Fibroblast of pulmonary artery (primary cell): ENCODE measurements around the gene TTYH1.

Experiments
- DNase-seq: peaks from one replicate; pipeline ENCODE4 v3.0.0-alpha.2; 2010; ENCODE audit warnings: low read depth
- H3K4me3 ChIP-seq: replicated peaks from 2 replicates; pipeline ENCODE4 v1.5.1; 2011; ENCODE audit warnings: low read depth, mild to moderate bottlenecking, control low read depth, low read length, moderate library complexity
- TF ChIP-seq, protein P1 (sequence below): IDR thresholded peaks from 2 replicates; pipeline ENCODE4 v1.5.1; 2011; ENCODE audit warnings: mild to moderate bottlenecking, control low read depth, low read length, inconsistent platforms; ENCODE audit errors: missing control alignments

The TTYH1 gene

DNA sequence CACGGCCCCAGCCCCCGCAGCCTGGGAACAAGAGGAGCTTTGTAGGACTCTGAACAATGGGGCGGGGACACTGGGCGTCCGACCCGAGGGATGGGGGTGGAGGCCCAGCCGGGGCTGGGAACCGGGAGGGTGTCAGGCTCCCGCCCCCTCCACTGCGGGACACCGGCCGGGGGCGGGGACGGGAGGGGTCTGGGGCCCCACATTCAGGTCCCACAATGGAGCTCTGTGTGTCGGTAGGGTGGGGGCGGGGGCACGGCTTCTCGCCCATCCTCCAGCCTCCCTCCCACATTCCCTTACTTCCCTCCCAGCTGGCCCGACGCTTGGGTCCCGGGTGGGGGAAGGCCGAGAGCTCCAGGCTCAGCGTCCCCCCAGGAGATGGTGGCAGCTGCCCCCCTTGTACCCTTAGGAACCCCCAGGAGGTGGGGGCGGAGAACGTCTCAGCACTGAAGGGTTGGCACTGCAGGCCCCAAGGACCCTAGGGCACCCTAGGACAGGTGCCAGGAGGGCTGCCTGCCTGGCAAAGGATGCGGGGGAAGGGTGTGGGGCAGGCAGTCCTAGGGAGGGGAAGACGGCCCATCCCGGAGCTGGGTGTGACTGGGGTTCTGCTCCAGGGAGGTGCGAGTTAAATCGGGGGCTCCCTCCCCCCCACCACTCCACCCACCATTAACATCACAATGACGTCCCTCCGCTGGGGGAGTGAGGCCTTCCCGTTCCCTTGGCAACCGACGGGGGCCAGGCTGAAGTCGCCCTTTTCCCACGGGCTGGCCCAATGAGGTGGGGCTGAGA, 5.3 kb downstream of the TTYH1 start:
- H3K4me3 ChIP-seq: no peak overlapping the region
- DNase-seq: peak; percentile 76
- TF ChIP-seq, protein P1, sequence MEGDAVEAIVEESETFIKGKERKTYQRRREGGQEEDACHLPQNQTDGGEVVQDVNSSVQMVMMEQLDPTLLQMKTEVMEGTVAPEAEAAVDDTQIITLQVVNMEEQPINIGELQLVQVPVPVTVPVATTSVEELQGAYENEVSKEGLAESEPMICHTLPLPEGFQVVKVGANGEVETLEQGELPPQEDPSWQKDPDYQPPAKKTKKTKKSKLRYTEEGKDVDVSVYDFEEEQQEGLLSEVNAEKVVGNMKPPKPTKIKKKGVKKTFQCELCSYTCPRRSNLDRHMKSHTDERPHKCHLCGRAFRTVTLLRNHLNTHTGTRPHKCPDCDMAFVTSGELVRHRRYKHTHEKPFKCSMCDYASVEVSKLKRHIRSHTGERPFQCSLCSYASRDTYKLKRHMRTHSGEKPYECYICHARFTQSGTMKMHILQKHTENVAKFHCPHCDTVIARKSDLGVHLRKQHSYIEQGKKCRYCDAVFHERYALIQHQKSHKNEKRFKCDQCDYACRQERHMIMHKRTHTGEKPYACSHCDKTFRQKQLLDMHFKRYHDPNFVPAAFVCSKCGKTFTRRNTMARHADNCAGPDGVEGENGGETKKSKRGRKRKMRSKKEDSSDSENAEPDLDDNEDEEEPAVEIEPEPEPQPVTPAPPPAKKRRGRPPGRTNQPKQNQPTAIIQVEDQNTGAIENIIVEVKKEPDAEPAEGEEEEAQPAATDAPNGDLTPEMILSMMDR: no peak

- TF ChIP-seq, protein P1: no peak
- H3K4me3 ChIP-seq: no peak overlapping the region
- no peak for DNase-seq
These were observed 5.9 kb downstream of the TTYH1 start for GRCh38 chr19:54421169-54421516.

- no peak for DNase-seq
- TF ChIP-seq, protein P1: no peak
- no peak overlapping the region for H3K4me3 ChIP-seq
These were observed 6.3 kb downstream of the TTYH1 start for GRCh38 chr19:54421521-54421920.

DNA sequence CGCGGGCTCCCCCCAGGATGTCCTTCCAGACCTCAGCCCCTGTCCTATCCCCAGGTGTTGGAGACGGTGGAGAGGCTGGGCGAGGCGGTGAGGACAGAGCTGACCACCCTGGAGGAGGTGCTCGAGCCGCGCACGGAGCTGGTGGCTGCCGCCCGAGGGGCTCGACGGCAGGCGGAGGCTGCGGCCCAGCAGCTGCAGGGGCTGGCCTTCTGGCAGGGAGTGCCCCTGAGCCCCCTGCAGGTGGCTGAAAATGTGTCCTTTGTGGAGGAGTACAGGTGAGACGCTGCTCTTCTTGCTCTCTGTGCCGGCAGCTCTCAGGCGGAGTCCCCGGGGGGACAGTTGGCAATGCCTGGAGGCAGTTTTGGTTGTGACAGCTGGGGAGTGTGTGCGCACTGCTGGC, 6.9 kb downstream of the TTYH1 start:
- H3K4me3 ChIP-seq: no peak overlapping the region
- TF ChIP-seq, protein P1: no peak
- DNase-seq: no peak

DNA sequence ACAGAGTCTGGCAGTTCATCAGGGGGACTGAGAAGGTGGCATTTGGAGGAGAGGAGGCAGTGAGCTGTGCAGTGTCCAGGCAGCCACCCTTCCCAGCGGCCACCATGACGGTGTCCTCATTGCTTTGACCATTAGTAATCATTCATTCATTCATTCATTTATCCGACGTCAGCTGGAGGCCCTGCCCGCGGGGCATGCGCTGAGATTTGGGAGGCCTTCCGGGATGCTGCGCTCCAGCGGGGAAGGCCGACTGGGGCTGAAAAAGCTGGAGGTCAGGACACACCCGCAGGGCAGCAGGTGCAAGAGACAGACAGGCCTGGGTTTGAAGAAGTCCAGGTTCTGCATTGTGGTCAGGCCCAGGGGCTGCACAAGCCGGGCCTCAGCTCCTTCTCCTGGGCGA, 8.9 kb downstream of the TTYH1 start:
- TF ChIP-seq, protein P1: no peak
- no peak overlapping the region for H3K4me3 ChIP-seq
- no peak for DNase-seq

DNA sequence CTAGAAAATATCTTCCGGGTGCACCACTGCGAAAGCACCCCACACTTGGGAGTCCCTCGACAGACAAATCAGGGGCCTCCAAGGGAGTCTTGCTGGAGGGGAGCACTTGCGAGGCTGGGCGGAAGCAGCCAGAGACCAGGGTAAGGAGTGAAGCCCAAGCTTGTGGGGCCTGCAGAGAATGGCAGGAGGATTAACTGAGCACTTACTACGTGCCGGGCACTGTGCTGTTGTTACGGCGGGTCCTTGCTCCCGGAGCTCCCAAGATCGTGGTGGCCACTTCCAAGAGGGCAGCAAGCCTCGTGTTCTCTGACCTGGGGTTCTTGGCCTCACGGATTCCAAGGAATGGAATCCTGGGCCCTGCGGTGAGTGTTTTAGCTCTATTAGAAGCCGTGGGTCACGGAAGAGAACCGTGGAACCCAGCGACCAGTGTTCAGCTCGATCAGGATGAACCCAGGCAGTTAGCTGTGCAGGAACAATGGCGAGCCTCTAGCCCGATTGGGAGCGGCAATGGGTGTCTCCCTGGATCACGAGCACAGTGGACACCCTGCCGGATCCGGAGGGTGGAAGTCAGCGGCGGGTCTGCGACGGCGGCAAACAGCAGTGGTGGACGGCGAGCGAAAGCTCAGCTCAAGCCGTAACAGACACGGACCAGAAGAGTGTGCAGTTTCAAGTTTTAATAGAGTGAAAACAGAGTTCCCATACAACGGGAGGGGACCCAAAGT, 9.6 kb downstream of the TTYH1 start:
- no peak overlapping the region for H3K4me3 ChIP-seq
- TF ChIP-seq, protein P1: no peak
- no peak for DNase-seq
